Colon (tissue), 2 donors: ENCODE data around the gene NECTIN1.

Source experiments
- FAIRE-seq: peaks from 2 replicates; lab custom pipeline; 2012; peaks lifted over from hg19 to GRCh38; lab: Jason Lieb, UNC
- donor health status: control.
- donor health status: control.

NECTIN1 gene

DNA sequence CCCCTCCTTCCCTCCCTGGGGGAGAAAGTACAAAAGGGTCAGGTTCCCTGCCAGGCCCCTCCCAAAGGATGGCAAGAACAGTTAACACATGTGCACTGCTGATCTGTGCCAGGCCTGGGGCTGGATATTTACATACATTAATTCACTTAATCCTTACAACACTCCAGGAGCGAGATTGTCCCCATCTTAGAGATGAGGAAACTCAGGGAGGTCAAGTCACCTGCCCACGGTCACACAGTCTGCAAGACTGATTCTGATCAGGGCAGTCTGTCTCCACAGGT lies 36.5 kb downstream of the NECTIN1 start:
- FAIRE-seq: no peak

DNA sequence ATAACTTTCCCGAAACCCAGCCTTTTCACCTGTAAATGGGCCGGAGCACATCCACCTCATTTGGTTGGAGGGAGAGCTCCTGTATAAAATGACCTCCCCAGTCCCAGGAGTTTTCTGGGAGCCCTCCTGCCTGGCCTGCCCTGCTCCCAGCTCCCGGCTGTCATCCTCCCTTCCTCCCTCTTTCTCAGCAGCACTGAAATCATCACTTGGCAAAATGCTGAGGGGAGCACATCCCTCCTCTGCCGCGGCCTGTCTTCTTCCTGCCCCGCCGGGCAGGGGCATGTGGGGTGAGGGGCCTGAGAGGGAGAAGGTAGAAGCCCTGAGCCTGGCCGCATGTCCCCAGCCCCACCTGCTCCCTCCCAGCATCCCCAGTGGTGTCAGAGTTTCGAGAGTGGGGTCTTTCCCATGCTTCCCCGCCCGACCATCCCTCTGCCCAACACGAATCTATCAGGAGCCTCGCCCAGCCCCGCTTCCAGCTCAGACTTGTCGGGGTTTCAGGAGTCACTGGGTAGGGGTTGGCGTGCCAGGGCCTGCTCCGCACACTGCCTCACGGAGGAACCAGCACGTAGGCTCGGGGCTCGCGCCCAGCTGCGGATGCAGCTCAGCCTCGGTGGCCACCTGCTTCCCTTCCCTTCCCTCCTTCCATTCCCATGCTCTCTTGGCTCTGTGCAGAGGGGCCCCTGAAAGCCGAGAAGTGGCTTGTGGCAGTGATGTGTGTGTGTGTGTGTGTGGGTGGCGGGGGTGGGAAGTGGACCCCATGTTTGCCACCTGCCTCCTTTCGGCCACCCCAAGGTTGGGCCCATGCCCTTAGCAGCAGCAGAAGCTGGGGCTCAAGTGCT lies 37.1 kb downstream of the NECTIN1 start:
- no peak for FAIRE-seq

DNA sequence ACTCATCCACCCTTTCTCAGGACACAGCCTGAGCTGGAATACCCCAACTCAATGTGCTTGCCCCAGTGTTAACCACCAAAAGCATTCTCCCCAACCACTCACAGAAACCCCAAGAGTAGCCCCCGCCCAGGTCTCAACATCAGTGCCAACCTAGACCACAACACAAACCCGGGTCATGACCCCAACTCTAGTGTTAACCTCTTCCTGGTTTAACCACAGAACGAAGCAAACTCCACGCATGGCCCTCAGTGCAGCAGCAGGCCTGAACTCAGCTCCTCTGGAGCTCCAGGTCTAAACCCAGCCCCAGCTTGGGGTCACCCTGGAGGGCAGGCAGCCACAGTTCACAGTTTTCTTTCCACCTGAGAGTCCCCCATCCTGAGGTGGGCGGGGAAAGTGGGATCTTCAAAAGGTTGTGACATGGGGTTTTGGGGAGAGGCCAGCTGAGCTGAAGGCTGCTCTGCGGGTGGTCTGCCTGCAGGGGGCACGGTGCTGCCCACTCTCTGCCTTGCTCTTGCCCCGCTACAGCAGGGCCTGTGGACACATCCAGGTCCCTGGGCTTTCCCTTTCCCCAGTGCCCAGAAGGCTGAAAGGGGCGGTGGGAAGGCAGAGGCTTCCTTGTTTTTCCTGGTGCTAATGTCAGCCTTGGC lies 37.9 kb downstream of the NECTIN1 start:
- no peak for FAIRE-seq

DNA sequence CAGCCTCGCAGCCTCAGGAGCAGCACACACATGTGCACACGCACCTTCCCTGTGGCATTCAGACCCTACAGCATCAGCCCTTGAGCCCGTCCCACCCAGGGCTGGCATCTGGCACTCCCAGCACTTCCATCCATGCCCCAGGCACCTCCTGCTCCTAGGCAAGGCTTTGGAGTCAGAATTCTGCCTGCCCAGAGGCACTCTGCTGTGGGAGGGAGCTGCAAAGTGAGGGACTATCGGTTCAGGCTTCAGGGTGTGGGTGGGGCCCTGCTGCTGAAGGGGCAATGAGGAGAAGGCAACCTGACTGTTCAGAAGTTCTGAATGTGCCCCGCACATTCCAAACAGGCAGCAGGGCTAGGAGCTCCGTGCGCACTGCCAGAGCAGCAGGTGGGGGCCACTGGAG lies 39.7 kb downstream of the NECTIN1 start:
- FAIRE-seq: no peak

DNA sequence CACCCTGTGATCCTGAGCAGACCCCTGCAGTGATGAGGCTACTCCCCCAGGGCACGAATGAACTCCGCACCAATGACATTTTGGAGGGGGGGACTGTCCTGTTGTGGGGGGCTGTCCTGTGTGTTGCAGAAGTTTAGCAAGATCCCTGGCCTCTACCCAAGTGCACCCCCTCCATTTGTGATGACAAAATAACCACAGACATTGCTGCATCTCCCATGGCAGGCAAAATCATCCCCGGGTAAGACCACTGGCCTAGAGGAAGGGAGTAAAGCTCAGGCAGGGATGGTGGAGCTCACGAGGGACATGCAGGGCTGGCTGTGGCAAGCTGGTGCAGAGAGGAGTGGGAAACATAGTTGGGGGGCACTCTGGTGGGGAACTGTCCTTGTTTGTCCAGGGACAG lies 40.6 kb downstream of the NECTIN1 start:
- no peak for FAIRE-seq

DNA sequence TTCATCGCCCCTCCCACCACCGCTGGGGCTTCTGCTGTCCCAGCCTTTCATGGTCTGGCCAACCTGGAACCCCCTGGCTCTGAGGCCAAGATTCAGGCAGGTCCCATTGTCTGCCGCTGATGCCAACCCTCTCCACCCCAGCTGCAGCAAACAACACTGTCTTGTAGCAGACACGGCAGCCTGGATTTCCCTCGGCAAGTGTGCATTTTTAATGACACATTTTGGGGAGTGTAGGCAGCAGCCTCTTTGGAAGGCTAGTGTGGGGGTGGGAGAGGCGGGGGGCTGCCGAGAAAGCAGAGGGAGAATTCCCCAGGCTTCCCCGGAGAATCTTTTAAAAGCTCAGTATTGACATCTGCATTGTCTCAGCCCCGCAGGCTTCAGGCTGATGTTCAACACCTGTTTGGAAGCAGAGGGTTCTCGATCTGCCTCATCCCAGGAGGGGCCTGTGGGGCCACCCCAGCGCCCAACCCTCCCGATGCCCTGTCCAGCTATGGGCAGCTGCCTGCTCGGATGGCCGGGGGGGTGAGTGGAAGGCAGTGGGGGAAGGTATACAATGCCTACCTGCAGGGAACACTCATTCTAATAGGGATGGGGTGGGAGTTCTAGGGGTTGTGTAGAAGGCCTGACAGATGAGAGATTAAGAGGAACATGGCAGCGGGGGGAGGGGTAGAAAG lies 41.5 kb downstream of the NECTIN1 start:
- FAIRE-seq: no peak

DNA sequence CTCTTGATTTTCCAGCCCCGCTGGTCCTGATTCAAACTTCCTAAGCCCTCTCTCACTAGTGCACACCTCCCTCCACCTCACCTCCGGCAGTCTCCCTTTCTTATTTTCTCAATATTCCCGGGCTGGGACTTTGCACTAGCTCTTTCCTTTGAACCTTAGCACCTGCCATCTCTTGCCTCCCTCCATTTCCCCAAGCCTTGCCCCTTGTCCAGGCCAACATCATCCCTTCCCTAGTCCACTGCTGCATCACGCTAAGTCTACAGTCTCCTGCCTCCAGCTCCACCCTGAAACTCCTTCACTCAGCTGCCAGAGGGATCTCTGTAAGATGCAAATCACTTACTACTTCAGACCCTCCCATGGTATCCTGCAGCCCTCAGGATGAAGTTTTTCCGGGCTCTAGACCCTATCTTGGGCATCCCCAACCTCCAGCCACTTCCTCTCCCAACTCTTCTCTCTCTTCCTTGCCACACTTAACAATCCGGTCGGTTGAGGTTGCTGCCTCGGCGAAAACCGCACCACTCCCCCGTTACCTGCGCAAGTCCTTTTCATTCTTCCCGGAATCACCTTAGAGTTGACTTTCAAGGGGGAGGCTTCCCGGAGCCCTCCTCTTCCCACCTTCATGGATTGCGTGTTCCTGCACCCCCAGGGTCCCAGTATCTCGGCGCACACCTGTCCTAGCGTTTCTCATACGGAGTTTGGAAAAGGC lies 42.7 kb downstream of the NECTIN1 start:
- FAIRE-seq: no peak

DNA sequence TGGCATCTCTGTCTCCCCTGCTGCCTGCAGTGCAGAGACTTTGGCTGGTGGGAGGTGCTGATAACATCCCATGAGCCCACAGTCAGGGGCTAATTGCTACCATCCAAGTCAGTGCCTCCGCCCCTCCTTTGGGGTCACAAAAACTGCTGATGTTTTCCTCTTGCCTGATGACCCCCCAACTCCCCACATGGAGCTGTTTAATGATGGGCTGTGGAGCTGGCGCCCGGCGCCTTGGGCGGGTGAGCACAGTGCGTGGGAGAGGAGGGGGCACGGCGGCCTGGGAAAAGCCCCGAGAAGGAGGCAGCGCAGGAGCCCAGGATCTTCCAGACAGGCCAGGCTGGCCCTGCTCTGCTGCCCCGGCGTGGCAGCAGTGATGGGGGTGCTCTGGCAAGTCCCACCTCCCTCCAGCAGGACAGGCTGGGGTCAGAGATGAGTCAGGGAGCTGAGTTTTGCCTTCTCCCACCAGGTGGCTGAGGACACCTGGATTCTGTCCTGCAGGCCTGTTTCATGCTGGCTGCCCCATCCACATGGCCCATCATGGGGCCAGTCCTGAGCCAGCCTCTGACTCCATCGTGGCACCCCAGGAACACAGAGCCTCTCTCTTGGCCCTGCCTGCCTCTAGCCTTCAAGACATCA lies 43.8 kb downstream of the NECTIN1 start:
- no peak for FAIRE-seq

DNA sequence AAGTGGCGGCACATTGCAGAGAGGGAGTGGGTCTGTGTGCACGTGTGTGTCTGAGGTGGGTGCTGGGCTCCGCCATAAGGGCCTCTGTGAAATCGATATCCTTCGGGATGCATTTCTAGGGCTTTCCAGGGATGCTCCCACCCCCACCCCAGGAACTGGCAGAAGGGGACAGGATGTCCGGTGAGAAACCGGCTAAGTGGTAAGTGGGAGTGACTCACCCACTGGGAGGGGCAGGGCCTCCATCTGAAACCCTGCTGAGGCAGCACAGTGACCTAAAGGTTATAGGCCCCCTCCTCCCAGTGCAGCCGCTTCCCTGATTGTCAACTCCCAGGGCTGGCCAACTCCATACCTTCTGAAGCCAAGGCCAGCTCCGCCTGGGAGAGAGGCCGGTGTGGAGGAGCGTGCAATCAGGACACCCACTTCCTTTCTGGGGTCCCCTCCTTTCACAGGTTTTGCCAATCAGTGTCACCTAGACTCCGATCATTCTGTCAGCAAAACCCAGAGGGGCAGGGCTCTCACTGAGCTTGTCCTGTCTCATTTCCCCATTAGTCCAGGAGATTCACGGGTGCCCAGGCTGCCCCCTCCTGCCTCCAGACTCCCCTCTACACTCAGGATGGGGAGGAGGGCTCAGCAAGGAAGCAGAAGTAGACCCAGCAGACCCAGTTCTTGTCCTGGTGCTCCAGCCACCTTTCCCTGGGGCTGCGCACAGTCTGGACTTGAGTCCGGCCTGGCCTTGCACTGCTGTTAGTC lies 44.5 kb downstream of the NECTIN1 start:
- FAIRE-seq: no peak

DNA sequence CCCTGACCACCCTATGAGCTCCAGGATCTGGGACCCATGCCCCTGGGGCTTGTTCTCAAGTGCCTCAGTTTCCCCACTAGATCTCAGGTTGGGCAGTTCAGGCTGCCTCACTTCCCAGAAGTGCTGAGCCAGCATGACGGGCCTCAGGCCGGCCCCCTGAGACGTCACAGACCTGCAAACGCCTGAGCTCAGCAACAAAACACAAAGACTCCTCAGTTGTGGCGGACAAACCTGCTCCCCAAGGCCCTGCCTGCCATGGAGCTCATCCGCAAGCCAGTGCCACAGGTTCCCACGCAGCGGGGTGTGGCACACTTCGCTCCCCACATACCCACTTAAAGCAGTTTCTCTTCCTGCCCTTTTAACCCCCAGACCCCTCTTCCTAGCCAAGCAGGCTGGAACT lies 45.2 kb downstream of the NECTIN1 start:
- FAIRE-seq: no peak

DNA sequence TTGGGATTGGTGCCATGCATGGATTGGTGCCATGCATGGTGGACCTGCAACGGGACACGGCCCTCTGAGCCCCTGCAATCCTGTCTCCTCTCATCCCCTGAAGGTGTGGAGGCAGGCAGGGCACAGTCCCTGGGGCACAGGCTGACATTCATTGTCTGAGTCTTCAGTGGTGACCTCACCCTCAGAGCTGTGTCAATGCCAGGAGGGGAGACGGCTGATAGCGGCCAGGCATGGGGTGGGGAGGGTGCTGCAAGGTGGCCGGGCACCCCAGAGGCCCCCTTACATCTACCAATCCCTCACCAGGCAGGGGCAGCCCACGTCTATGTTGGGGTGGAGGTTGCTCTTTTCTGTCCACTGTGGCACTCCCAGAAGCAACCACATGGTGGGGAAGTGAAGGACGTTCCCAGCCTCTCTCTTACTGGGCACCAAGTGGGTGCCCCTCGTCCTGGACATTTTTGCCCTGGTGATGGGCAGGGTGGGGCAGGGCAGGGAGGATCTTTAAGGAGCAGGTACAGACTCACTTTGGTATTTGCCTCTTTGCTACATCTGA lies 47.6 kb downstream of the NECTIN1 start:
- FAIRE-seq: no peak

DNA sequence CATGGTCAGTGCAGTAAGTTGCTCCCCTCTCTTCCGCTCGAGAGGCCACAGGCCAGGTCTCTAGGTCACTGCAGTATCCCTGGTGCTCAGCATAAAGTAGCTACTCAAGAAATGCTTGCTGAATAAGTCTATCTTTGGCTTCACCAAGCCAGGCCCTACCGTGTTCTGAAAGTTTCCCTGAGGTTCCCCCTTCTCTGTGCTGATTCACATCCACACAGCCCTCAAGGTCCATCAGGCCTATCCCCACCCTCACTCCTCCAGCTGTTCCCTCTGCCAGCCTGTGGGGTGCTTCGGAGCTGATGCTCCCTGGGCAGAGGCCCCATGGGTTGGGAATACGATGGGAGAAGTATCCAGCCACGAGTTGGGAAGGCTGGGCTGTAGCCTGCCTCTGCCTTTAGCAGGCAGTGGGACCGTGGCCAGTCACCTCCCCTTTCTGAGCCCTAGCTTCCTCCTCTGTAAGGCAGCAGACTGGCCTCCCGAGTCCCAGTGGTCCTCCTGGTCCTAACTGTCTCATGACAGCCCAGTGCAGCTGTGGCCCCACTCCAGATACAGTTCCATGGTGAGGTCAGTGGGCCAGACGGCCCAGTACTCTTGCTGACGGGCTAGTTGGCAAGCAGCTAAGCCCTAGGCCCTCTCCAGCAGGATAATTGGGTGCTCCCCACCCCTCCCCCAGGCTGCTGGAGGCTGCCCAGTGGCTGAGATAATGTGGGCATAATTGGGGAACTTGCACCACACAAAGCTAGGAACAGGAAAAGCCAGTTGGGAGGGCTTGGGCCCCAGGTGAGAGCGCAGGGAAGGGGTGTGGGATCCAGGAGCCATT lies 48.2 kb downstream of the NECTIN1 start:
- no peak for FAIRE-seq

DNA sequence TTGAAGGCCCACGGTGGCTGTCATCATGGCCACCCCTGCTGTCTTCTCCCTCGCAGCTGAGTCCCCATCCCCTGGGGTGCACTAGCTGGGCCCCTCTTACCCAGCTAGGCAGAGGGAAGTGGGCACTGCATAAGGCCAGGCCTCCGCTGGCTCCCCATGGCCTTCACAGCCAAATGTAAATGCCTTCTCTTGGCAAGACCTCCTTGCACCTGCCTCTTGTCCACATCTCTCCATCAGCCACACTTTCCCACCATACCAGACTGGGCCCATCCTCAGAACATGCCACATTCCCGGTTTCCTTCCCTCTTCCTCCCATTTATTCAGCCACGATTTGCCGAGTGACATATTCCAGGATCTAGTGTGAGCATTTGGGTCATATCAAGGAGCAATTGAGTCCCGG lies 49.7 kb downstream of the NECTIN1 start:
- no peak for FAIRE-seq

DNA sequence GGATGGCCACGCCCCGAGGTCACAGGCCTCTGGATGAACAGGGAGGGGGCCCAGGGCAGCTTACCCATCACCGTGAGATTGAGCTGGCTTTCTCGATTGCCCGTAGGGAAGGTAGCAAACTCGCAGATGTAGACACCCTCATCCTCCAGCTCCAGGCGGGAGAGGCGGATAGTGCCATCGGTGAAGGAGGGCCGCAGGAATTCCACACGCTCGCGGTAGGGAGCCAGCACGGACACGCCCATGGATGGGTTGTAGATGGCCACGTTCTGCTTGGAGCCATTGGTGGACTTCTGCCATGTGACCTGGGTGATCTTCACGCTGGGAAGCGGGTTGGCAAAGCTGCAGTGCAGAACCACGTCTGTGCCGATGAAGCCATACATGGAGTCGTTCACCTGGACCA lies 50.6 kb downstream of the NECTIN1 start:
- no peak for FAIRE-seq

DNA sequence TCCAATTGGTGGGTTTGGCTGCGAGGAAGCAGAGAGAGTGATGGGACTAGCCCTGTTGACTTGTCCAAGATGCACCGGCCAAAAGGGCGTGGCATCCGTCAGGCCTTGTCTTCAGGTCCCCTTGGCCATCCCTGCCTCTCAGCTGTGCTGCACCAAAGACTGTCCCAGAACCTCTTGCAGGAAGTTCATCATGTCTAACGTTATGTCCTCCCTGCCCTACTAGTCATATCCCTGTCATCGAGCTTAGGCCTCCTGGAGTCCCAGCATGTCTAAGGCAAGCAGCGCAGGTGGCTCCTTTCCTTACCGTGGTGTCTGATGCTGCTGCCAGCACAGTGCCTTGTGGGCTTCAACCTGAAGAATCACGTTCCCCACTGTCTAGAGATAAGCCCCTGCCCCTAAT lies 51.2 kb downstream of the NECTIN1 start:
- no peak for FAIRE-seq

DNA sequence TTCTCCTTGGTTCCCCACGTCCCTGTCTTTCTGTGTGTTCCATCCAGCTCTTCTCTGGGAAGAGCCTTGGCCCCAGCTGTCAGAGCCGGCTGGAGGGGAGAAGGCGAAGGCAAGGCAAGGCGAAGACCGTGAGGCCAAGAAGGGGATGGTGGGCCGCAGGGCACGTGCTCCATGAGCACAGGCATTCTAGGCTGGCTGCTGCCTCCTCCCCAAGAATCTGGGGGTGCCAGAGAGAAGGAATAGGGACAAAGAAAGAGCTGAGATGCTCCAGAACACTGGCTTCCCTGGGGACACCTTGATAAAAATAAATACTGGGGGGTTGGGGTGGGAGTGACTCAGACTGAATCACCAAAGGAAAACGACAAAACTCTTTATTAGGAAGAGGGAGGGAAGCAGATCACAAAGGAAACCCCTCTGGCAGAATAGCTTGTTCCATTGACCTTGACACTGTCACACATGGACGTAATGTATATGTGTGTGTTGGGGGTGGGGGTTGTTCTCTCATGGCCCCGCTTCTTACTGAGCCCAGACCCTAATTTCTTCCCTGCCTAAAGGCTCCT lies 52.5 kb downstream of the NECTIN1 start:
- FAIRE-seq: no peak

DNA sequence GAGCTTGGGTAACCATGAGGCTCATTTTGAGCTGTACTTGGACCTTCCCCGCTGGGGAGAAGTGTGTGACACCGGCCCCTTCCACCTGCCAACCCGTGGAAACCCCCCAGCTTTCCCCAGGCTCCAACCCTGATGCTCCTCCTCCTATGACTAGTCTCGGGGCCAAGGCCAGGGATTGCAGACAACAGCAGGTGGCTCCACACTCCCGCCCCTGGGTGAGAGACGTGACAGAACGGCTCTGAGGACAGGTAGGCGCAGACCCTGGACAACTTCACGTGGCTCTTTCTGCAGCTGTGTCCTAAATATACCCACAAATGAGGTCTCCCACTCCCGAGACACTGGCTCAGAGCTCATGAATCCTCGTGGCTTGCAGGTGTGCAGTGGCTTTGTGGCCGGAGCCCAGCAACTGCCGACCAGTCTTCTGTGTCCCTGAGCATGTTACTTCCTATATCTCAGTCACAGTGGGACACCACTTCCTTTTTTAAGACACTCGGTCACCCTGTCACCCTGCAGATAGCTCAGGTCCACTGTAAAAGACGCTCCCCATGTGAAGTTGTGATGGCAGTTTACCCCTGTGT lies 55.2 kb downstream of the NECTIN1 start:
- no peak for FAIRE-seq

DNA sequence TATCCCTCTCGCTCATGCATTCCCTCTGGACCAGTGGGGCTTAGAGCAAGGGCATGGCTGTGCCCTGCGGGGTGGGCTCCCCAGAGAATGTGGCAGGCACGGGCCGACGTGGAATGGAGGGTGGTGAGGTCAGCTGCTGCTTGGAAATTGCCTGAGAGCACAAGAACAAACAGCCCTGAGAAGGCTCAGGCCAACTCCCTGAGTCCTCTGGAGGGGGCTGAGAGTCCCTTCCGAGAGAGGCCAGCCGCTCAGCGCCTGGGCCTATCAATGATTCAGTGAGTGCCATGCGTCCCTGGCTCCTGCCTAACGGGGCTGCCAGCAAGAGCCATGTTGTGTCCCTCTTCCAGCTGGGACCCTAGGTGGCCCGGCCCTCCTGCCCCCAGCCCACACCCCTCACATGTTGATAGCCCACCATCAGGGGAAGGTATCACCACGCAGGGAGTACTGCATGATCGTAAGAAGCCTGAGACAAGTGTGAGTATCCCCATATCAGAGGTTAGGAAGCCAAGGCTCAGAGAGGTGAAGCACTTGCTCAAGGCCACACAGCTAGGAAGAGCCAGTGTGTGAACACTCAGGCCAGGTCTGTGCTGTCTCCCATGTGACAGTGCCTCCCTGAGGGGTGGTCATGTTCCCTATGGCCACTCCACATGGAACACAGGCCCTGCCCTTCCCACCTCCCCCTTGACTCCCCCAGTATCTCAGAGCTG lies 55.8 kb downstream of the NECTIN1 start:
- no peak for FAIRE-seq

DNA sequence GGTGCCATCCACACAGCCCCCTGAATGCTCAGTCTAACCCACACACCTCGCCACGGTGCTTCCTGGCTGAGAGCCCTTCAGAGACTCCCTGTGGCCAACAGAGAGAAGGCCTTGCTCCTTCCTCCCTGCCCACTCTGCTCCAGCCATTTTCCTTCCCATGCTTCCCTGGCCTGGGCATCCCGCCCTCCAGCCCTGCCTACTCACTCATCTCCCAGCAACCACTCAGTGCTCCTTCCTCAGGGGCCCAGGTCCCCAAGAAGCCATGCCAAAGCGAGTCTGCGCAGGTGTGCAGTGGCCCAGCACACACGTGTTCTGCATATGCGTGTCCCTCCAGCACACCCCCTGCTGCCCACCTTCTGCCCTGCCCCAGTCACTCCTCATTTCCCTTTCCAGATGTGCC lies 56.4 kb downstream of the NECTIN1 start:
- no peak for FAIRE-seq
